Natural killer cell treated with Interleukin-12 subunit alpha and Interleukin-12 subunit beta and Interleukin-15 and Interleukin-18, amount 100 ng/mL, for 72 hours (primary cell): ENCODE data around the gene HOXC9. TPM values are rescaled to one million over a fixed set of nuclear protein-coding genes. Genes with fewer than 3 reads are reported as not detected.

Experiments used
- ATAC-seq, 2 donors: fragments of 150-1000 bp; cut with Tn5 transposase in 1 of 2; sonication (Bioruptor Pico), chemical (Tn5 transposase) in 1 of 2; 2 replicates each; pipeline ENCODE4 v1.10.0; 2021
- DNase-seq: peaks from one replicate; pipeline ENCODE4 v3.0.0; 2022; ENCODE audit warnings: low spot score
- H3K27ac Mint-ChIP-seq, 2 donors: 1 replicate in 1 of 2; 2 replicates in 1 of 2; pipeline ENCODE4 v1.8.0; 2022; ENCODE audit warnings: mixed read lengths in 2 of 2, mild to moderate bottlenecking in 1 of 2, moderate library complexity in 1 of 2
- H3K27me3 Mint-ChIP-seq, 2 donors: 1 replicate in 1 of 2; 2 replicates in 1 of 2; pipeline ENCODE4 v1.8.0; 2022; ENCODE audit warnings: mixed read lengths in 2 of 2
- H3K36me3 Mint-ChIP-seq: one replicate; pipeline ENCODE4 v1.8.0; 2022; ENCODE audit warnings: mixed read lengths
- H3K4me1 Mint-ChIP-seq, 2 donors: 1 replicate in 1 of 2; 2 replicates in 1 of 2; pipeline ENCODE4 v1.8.0; 2022; ENCODE audit warnings: low read depth in 2 of 2, mixed read lengths in 2 of 2, mild to moderate bottlenecking in 1 of 2
- H3K4me3 Mint-ChIP-seq: one replicate; pipeline ENCODE4 v1.8.0; 2022; ENCODE audit warnings: mixed read lengths
- H3K9me3 Mint-ChIP-seq: 2 replicates; pipeline ENCODE4 v1.8.0; 2022; ENCODE audit warnings: mixed read lengths
- total RNA-seq, 2 donors: library from RNA; stranded (reverse); gene quantifications; one replicate each; pipeline ENCODE4 v1.2.3, GENCODE V29; 2022

HOXC9 gene
- total RNA-seq, 2 donors from 2014 or later: not detected

DNA sequence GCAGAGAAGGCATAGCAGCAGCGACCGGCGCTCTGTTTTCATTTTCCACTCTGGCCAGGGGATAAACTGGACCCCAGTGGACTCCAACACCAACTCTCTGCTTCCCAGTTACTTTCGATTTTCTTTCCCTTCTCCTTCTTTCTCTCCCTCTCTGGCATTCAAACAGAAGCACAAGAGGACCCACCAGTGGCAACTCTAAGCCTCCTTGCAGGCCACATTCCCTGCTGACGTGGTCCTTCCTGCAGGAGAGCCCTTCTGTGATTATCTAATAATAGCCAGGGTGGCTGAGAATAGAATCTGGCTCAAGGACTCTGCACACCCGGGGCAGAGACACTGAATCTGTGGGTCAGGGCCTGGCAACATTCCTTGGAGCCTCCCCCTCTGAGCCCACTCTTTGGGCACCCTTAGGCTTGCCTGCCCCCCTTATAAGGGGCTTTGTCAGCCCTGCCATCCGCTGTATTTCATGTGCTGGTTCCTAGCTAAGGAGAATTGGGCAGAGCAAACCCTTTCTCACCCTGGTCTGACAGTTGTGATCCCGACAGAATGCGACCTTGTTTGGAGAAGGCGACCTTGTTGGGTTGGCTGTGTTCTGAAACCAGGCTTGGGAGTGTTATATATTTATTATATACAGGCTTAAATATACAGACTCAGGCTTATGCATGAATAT lies 20.1 kb downstream of the HOXC9 start:
- no peaks in the 10 kb centered on the region for H3K36me3 Mint-ChIP-seq
- DNase-seq (no peak), ATAC-seq (no peak)
- peak overlapping the region; percentile 5 to 24 for H3K27ac Mint-ChIP-seq
- peak overlapping the region; percentile 48 for H3K4me3 Mint-ChIP-seq
- no peaks in the 10 kb centered on the region for H3K9me3 Mint-ChIP-seq
- peaks cover 20% of the 10 kb centered on the region in 2 donors for H3K4me1 Mint-ChIP-seq
- H3K27me3 Mint-ChIP-seq: peaks cover 28 to 41% of the 10 kb centered on the region in 2 donors

DNA sequence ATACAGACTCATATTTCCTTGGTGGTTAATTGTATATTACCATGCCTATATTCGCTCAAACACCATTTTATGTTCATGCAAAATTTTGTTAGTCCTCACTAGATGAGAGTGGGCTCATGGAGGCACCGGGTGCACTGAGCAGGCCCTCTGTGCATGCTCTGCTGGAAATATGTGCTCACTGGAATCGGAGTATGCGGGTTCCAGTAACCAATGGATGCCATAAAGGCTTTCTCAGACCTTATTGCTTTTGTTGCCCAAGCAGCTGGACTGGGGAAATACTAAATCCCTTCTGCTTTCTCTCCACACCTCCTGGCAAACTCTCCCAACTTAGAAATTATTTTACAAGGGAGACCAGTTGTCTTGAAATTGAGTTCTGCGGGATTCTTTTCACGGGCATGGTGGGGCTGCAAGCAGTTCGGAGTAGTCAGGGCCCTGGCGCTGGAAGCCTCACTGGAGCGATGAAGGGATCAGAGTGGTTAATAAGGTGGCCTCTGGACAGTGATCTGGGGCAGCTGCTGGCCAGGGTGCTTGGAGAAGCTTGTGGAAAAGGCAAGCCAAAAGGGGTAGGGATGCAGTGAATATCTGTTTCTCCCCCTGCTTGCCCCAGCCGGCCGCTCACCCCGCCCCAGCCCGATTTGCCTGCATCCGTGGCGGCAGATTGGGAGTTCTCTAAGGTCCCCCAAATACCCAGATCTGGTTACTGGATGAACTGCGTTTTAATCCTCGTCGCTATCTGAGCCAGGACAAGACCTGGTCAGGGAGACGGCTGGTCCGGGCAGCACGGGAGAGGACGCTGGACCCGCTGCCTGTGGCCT lies 20.8 kb downstream of the HOXC9 start:
- H3K4me1 Mint-ChIP-seq: peaks cover 19 to 20% of the 10 kb centered on the region in 2 donors
- no peaks in the 10 kb centered on the region for H3K36me3 Mint-ChIP-seq
- peaks cover 25 to 39% of the 10 kb centered on the region in 2 donors for H3K27me3 Mint-ChIP-seq
- H3K9me3 Mint-ChIP-seq: no peaks in the 10 kb centered on the region
- ATAC-seq: no peak
- DNase-seq: no peak
- H3K27ac Mint-ChIP-seq: no peak overlapping the region
- no peak overlapping the region for H3K4me3 Mint-ChIP-seq

DNA sequence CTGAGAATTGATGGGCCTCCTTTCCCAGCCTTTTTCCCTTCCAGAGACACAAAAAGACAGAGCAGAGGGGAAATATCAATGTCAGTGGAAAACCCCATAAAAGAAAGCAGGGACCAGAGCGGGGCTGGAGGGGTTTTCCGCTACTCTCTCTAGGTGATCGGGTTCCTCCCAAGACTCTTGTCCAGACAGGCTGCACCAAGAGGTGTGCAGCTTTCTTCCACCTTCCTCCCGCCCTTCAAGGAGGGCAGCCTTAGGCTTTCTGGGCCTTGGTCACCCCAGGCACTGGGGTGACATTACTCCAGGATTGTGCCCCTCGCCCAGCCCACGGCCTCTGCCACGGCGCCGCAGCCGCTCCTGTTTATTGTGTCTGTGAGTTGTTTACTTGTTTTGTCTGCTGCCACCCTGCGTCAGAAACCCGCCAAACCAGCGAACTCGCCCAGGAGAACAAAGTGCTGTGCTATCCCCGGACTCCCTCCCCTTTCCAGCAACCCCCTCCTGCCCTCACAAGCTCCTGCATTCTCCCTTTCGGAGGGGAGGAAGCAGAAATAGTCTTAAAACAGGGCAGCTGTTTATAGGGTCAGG lies 21.6 kb downstream of the HOXC9 start:
- Mint-ChIP-seq H3K27me3 (peaks cover 31 to 44% of the 10 kb centered on the region in 2 donors), H3K9me3 (no peaks in the 10 kb centered on the region), H3K4me1 (peaks cover 19 to 20% of the 10 kb centered on the region in 2 donors), H3K36me3 (no peaks in the 10 kb centered on the region), H3K4me3 (no peak overlapping the region), H3K27ac (no peak overlapping the region)
- ATAC-seq (no peak), DNase-seq (no peak)

DNA sequence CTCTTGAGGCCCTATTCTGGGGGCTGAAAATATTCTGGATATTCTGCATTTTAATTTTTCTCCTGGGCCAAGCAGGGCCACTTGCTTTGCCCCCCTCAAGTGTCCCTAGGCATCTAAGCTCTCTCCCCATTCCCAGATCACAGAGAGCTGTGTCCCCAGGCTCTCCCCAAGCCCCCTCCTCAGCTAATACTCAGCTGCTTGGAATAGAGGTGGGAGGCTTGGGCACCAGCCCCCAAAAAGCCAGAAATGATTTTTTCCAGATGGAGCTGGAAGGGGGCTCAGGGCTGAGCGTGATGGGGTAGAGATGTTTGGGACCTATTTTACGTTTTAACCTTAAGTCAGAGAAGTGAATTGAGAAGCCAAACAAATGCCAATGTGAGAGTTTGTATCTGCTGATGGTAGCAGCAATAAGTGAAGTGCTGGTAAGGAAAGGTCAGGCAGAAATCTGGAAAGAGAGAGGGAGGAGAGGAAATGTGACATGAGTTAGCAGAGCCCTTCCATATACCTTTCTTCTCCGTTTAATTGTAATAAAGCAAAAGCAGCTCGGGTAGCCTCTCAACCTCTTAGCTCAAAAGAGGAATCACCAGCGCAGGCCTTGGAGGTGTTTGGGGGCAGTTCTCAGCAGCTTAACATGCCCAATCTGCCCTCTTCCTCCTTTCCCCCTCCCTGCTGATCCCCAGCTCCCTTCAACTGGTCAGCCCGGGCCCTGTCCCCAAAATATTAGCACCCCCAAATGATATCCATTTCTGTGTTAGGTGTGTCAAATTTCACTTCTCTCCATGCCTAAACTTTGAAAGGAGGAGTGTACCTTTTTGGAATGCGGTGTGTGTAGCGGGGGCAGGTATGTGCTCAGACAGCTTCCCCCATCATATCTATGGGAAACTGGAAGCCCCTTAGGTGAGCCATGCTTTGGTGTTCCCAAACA lies 23.3 kb downstream of the HOXC9 start:
- H3K4me1 Mint-ChIP-seq: peaks cover 9 to 14% of the 10 kb centered on the region in 2 donors
- H3K36me3 Mint-ChIP-seq: no peaks in the 10 kb centered on the region
- H3K4me3 Mint-ChIP-seq: no peak overlapping the region
- H3K27me3 Mint-ChIP-seq: peaks cover 48 to 52% of the 10 kb centered on the region in 2 donors
- H3K27ac Mint-ChIP-seq: no peak overlapping the region
- H3K9me3 Mint-ChIP-seq: no peaks in the 10 kb centered on the region
- DNase-seq (no peak), ATAC-seq (no peak)

DNA sequence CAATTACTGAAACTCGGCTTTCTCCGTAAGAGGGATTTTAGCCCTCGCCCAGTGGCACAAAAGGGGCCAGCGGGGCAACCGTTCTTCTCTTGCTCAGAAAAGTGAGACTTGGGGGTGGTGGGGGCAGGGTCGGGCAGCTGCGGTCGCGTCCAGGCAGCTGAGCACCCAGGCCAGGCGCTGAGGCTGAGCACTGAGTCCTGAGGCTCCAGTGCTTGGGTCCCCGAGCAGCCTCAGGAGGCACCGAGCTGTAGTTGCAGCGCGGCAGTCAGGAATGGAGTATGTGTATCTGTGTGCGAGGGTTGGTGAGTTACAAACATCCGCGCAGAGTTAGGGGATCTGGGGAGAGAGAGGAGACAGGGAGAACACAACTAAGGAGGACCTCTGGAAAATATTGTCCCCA lies 24.2 kb downstream of the HOXC9 start:
- no peaks in the 10 kb centered on the region for H3K36me3 Mint-ChIP-seq
- DNase-seq (no peak), ATAC-seq (no peak)
- no peaks in the 10 kb centered on the region for H3K9me3 Mint-ChIP-seq
- no peak overlapping the region for H3K4me3 Mint-ChIP-seq
- H3K27me3 Mint-ChIP-seq: peaks cover 55 to 56% of the 10 kb centered on the region in 2 donors
- no peak overlapping the region for H3K27ac Mint-ChIP-seq
- peaks cover 9 to 10% of the 10 kb centered on the region in 2 donors for H3K4me1 Mint-ChIP-seq

DNA sequence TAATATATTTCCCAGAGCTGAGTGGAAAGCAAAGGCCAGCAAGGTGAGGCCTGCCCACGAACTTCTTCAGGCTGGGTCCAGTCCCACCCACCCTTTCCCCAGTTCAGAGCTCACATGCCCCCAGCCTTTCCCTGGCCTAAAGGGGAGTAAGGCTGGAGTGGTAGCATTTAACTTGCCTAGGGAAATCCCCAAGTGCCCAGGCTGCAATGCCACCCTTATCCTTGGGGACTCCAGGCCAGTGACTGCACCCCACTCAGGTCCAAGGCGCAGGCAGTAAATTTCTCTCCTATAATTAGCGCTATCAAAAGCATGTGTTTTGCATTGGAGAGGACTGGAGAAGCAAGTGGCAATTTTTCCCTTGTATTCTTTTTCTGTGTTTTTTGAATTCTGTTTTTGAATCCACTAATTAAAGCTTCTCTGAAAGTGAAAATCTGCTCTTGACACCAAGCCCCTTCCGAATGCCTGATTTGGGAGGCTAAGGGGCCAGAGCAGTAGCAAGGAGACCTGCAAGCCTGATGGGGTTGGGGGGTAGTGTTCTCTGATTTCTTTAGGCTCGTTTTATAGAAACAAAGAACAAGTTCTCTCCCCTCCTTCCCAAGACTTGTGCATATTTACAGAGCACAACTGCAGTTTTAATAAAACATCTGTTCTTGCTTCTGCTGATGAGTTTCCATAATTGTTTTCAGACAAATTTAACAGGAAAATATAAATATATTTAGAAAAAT lies 24.8 kb downstream of the HOXC9 start:
- Mint-ChIP-seq H3K9me3 (no peaks in the 10 kb centered on the region), H3K4me1 (peaks cover 8 to 9% of the 10 kb centered on the region in 2 donors), H3K36me3 (no peaks in the 10 kb centered on the region), H3K27me3 (peaks cover 60 to 61% of the 10 kb centered on the region in 2 donors), H3K4me3 (no peak overlapping the region), H3K27ac (no peak overlapping the region)
- DNase-seq: no peak
- ATAC-seq: no peak

DNA sequence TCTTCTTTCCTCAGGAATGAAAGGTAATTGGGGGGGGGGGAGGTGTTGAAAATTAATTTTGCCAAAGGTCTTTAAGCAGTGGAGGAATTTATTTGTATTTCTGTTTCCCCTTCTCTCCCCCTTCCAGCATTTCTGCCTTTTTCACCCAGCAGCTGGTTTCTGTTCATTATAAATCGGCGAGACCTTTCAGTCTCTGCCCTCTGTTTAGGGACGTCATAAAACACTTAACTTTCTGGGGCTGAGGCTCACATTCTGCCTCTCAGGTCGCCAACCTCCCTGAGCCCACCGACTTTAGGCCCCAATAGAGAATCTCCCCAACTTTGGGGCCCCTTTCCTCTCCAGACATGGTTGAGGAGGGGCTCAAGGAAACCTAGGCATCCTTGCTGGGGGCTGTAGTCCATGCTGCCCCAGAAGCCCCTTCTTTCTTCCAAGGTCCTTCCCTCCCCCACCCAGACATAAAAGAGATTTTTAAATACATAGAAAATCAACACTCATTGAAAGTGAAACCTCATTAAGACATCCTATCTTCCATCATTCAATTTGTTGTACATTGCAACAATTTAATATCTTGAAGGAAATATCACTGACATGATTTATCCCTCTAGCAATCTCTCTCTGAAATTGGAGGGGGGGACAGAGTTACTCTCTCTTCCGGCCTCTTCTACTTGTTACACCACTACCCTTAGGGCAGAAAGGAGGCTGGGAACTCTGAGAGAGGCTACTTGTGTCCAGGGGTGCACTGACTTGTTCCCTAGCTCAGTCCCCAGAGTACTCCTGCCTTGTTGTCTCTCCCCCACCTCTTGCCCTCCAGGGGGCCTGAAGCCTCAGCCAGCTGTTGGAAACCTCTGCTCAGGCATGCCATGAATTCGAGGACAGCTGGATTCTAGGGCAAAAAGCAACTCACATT lies 25.8 kb downstream of the HOXC9 start:
- Mint-ChIP-seq H3K36me3 (no peaks in the 10 kb centered on the region), H3K4me3 (no peak overlapping the region), H3K9me3 (no peaks in the 10 kb centered on the region), H3K27ac (no peak overlapping the region), H3K27me3 (peaks cover 62 to 70% of the 10 kb centered on the region in 2 donors), H3K4me1 (peaks cover 4 to 5% of the 10 kb centered on the region in 2 donors)
- DNase-seq: no peak
- ATAC-seq: no peak

DNA sequence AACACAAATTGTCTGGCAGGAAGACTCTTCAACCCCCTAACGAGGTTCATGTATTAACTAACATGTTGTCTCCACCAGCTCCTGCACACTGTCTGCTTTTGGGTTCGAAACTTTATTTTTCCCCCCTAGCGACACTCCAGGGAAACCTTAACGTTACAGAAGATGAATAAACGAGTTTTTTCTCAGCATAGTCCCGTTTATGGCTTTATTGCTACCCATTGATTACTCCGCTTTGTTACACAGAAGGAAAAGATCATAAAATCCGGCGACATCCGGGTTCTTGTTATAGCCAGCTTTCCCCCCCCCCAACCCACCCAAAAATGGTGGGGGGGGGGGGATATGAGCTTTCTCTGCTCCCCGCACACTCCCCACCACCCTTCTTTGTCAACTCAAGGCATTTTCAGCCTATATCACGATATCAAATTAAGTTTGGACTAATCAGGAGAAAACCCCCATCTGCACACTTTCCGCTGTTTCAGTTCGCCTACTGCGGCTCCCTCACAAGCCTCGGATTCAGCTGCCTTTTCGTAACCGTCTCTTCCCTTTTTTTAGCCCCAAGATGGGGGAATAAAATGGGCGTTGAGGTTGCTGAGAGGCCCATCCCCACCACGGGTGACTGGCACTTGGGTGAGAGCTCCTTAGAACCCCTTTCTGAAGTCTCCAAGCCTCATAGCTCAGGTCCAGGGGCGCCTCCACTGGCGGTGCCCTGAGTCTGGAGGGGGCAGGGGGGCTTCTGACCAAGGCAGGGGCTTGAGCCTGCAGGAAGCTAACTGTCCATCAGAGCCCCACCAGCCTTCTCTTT lies 26.9 kb downstream of the HOXC9 start:
- no peak overlapping the region for H3K27ac Mint-ChIP-seq
- H3K27me3 Mint-ChIP-seq: peaks cover 58 to 70% of the 10 kb centered on the region in 2 donors
- H3K4me3 Mint-ChIP-seq: no peak overlapping the region
- ATAC-seq: no peak
- H3K4me1 Mint-ChIP-seq: peaks cover 3 to 4% of the 10 kb centered on the region in 2 donors
- H3K36me3 Mint-ChIP-seq: no peaks in the 10 kb centered on the region
- DNase-seq: no peak
- H3K9me3 Mint-ChIP-seq: no peaks in the 10 kb centered on the region

DNA sequence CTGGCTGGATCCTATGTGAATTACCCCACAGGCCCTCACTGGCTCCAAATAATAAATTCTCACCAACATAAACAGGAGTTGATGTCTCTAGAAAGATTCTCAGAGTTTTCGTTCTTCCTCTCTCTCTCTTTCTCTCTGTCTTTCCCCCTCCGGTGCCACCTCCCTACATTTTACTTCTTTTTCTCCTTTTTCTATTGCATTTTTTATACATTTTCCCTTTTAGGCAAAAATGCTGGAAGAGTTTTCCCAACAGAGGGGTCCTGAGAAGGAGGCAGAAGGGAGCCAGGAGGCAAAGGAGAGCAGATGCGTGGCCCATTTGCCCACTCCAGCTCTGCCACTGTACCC lies 27.5 kb downstream of the HOXC9 start:
- Mint-ChIP-seq H3K4me3 (no peak overlapping the region), H3K9me3 (no peaks in the 10 kb centered on the region), H3K27ac (no peak overlapping the region), H3K4me1 (peaks cover 3 to 4% of the 10 kb centered on the region in 2 donors), H3K36me3 (no peaks in the 10 kb centered on the region), H3K27me3 (peaks cover 59 to 70% of the 10 kb centered on the region in 2 donors)
- no peak for ATAC-seq
- no peak for DNase-seq

DNA sequence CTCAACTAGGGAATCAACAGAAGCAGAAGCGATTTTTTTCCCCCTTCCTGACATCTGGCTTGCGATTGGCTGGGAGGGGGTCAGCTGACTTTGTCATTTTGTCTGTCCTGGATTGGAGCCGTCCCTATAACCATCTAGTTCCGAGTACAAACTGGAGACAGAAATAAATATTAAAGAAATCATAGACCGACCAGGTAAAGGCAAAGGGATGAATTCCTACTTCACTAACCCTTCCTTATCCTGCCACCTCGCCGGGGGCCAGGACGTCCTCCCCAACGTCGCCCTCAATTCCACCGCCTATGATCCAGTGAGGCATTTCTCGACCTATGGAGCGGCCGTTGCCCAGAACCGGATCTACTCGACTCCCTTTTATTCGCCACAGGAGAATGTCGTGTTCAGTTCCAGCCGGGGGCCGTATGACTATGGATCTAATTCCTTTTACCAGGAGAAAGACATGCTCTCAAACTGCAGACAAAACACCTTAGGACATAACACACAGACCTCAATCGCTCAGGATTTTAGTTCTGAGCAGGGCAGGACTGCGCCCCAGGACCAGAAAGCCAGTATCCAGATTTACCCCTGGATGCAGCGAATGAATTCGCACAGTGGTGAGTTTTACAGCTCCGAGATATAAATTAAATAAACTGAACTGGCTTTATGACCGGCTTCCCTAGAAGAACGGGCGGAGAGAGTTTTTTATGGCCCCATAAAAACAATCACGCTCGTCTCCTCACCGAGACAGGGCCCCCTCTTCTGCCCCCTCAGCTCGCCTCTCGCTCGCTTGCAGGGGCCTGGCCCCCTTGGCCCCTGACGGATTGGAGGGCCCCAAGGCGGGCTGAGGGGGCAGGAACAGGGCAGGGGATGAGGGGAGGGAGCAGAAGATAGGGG lies 28.6 kb downstream of the HOXC9 start, which contains the start of gene HOXC6:
Gene HOXC6 (plus strand): TSS at position 127 of the 888 bp plus-strand sequence. CDS start 82 bp downstream, at position 209.
- ATAC-seq (no peak), DNase-seq (no peak)
- no peaks in the 10 kb centered on the region for H3K9me3 Mint-ChIP-seq
- no peaks in the 10 kb centered on the region for H3K36me3 Mint-ChIP-seq
- H3K4me1 Mint-ChIP-seq: peaks cover 8 to 9% of the 10 kb centered on the region in 2 donors
- peak within 1 kb of the TSS; percentile 38 for H3K4me3 Mint-ChIP-seq
- H3K27ac Mint-ChIP-seq: no peak within 1 kb of the TSS
- peaks cover 53 to 70% of the 10 kb centered on the region in 2 donors for H3K27me3 Mint-ChIP-seq
